ENCODE data around the gene HOMER2.

HOMER2 gene

DNA sequence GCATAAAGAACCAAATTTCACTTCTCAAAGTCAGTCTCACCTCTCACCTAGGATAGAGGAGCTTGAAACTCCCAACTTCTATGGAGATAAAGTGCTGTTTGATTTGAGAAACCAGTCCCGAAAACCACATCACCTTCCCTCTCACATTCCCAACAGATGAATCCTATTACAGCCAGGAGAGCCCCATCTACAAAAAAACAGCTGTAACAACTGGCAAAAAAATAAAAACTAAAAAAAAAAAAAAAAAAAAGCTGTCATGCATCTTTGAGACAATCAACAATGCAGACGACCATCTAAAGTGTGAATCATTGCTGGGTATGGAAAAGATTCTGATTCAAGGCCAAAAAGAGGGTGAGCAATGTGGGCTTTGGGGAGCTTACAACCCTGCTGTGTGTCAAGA, 23.8 kb downstream of the HOMER2 start:
- DNase-seq, result no peak
- no peak for ATAC-seq

DNA sequence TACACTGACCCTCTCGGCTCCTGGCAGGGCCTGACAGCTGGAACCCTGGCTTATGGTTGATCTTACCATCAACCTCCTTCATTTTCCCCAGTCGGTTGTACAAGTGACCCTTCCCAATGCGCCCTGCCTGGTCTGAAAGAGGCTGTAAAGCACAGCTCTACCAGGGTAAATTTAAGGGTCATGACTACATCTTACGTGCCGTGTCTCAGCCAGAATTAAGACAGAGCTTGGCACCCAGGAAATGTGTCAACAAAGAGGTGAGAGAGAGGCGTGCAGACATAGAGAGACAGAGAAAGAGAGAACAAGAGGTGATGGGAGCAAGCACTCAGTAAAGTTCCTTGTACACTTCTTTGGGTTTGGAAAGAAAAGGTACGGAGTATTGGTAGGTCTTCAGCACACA, 28.8 kb downstream of the HOMER2 start:
- no peak for ATAC-seq
- no peak for DNase-seq

DNA sequence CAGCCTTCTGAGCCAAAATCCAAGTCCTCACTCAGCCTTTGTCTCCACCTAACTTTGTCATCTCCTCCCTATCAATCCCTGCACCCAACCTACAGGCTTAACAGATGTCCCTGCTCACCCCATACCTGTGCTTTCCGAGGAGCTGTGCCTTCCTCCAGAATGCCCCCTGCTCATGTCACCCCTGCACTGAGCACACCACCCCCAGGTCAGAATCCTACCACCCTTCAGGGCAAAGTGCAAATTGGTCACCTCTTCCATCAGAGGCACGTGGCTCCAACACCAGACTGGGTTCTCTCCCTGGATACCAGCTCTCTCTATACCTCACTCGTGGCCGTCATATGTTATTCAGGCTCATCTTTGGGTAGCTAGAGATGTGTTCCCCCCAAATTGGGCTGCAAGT, 29.8 kb downstream of the HOMER2 start:
- DNase-seq (no peak), ATAC-seq (no peak)

DNA sequence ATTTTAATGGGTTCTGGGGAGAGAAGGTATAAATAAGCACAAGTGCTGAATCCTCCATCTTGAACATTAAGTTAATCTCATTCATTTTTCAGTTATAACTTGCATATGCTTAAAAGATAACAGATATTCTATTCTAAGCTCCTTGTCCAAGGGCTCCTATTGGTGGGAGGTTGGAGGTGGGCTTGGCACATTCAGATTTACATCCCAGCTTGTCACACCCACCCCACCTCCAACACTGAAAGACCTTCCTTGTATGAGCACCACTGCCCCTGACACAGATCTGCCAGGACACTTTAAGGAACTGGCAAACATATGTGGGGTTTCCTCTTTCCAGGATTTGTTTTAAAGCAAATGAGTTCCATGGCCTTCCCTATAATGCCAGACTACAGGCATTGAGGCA, 30.6 kb downstream of the HOMER2 start:
- no peak for DNase-seq
- no peak for ATAC-seq

DNA sequence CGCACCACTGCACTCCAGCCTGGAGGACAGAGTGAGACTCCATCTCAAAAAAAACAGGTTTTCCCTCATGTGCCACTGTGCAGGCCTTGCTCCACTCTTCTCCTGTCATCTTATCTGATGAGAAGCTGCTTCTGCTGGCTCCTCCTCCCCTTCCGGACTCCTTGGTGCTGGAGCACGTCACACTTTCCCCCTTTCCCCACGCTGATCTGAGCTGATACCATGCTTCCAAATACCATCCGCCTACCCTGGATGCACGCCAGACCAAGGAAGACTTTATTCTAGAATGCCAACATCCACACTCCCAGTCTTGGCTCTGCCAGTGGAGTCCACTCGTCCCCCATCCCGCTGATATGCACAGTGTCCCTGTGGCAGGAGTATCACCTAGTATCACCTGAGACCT, 31.3 kb downstream of the HOMER2 start:
- no peak for ATAC-seq
- no peak for DNase-seq

DNA sequence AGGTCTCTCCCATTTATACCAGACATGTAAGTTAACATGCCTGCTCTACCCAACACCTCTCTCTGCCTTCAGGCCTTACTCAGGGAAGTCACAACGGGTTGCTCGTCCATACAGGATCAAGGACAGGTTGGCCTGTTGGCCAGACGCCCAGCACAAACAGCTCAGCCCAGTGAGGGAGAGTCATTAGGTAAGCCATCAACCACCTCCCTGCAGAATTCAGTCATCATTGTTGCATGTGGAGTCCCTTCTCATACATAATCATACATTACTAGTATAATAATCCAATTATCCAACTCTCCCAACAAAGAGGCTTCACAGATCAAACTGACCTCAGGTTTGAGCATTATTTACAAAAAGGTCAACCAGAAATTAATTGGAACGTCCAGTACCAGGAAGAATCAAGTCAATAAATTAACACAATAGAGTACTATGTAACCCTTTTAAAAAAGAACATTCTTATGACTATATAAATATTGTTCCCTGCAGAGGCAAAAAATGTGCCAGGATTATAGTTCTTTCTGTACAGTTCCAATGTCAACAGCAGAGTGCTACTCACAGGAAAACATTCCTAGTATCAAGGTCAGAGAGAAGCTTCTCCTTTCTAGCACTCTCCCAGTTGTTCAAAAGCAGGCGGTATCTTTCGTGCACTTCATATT, 33.2 kb downstream of the HOMER2 start:
- ATAC-seq (no peak), DNase-seq (no peak)

DNA sequence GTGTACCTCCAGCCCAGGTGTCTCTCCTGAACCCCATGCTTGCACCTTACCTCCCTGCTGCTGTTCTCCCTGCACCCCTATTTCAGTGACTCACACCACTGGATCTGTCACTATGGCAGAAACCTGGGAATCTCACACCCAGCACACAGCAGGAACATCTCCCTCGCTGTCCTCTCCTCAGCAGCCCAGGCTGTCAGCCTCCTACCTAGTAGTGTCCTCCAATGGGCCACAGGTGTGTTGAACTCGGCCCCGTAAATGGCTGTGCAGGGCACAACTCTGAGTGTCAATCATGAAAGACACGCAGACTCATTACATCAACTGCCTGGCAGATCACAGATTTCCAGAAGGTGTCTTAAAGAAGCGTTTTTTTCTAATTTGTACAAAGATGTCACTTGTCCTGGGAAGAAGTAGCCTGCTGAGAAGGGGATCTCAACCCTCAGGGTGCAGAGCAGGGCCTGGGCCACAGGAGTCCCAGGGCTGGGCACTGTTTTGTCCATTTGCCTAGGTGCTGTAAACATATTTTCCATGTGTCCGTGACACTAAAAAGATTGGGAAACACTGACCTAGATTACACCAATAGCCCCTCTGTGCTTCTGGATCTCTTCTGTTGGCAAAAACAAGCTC, 33.8 kb downstream of the HOMER2 start:
- DNase-seq, result no peak
- ATAC-seq, result no peak

DNA sequence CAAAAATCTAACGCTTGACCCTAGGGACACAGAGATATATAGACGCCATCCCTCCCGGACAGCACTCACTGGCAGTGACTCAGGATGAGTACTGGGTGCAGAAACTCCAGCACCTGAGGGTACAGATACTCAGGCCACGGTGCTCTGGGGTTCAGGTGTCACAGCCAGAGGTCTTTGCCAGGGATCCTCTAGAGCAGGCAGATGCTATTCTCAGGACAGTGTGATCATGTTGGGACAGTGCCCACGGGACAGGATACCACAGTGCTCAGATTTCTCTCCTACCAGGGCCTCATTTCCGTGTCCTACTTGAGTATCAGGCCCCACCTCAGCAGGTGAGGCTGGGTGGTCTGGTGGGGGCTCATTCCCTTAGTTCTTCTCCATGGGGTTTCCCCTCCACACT, 34.4 kb downstream of the HOMER2 start:
- DNase-seq (no peak), ATAC-seq (no peak)

DNA sequence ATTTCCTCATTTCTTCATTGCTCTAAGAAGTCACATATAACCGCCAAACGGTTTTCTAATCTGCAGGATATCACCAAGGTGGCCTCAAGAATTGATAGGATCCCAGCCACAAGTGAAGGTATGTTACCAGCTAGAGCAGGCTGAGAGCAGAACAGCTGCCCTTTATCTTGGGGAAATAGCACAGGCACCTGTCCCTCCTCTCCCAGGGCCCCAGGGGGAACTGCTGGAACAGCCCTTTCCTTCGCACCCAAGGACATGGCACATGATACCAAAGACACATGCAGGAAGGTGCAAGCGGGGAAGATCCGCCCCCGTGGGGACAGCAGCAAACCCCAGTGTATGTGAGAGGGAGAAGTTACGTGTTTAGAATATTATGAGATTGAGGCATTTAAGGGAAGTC, 35.3 kb downstream of the HOMER2 start:
- ATAC-seq, result no peak
- no peak for DNase-seq

DNA sequence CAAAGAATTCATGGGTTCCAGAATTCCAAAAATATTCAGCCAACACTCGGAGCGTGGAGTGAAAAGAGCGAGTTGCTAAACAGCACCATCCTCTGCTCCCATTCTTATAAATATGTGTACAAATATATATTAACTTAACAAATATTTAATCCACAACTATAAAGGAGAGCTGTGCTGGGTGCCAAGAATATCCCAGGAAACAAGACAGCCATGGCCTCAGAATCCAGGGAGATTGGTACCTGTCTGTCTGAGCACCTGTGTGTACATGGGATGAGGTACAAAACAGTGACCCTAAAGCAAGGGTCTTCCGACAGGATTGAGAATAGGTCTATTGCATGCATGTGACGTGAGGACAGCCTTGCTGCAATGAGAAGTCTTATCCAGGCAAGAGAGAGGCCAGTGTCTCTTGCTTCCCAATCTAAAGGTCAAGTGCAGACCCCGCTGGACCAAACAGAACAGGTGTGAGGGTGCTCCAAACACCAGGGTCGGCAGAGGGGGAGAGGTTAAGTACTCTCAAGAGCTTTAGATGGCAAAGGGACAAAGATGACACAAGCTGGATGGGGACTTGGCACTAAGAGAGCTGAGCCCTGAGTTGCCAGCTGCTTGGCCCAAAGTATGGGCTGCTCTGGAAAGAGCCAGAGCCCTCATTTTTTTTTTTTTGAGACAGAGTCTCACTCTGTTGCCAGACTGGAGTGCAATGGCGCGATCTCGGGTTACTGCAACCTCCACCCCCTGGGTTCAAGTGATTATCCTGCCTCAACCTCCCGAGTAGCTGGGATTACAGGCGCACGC, 36.2 kb downstream of the HOMER2 start:
- DNase-seq, result no peak
- ATAC-seq, result no peak

DNA sequence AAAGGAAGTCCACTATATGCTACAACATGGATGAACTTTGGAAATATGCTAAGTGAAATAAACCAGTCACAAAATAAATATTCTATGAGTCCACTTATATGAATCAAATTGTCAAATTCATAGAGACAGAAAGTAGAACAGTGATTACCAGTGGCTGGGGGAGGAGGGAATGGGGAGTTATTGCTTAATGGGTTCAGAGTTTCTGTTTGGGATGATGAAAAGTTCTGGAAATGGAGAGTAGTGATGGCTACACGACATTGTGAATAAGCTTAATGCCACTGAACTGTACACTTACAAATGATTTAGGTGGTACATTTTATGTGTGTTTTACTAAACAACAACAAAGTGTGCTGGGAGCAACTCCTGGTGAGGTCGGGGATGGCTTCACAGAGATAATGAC, 38.1 kb downstream of the HOMER2 start:
- no peak for DNase-seq
- ATAC-seq, result no peak

DNA sequence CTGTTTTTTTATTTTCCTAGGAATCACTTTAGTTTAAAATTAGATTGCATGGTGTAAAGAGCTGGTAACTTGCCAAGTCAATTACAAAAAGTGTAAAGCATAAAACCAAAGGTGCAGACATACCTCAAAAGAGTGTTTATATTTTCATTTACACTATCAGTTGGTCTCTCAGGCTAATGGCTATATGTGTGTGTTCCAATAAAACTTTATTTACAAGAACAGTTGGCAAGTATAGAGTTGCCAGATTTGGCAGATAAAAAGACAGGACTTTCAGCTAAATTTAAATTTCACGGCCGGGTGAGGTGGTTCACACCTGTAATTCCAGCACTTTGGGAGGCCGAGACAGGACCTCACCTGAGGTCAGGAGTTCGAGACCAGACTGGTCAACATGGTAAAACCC, 41.1 kb downstream of the HOMER2 start:
- no peak for ATAC-seq
- DNase-seq, result no peak

DNA sequence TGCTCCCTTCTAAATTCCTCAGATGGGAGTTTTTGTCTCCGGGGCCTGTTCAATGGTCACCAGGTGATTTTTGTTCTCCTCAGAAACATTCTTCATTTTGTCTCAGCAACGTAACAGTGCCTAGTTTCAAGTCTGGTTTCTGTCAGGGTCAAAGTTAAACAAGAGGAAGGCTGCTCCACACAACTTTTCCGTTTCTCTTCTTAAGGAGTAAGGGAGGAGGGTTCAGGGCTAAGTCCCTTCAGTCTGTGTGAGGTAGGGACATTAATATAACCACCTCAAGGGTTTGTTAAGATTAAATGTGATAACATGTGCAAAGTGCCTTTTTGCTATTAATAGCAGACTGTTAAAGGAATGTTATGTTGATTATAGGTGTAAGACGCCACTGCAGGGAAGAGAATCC, 41.8 kb downstream of the HOMER2 start:
- no peak for ATAC-seq
- no peak for DNase-seq

DNA sequence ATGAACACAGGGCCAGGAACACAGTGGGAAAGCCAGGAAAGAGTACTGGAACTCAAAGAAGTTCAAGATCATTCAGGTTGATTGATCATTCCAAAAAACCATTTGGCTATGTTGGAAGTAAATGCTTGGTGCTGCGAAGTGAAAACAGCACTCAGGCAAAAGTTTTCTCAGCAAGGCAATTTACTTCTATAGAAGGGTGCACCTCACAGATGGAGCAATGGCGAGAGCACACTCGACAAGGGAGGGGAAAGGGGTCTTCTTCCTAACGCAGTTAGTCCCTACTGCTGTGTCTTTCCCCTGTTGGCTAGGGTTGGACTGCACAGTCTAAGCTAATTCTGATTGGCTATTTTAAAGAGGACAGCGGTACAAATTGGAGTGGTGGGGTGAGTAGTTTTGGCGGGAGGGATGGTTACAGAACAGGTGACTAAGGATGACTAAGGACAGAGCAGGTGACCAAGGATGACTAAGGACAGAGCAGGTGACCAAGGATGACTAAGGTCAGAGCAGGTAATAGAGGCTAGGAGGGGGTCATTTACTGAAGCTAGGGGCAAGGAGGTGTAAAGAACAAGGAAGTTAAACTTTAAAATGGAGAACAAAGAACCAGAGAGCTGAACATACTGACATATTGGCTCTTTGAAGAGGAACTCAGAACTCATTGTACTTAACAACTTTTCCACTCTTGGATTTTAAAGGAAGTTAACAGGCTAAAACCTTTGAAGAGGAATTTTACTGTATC, 43.3 kb downstream of the HOMER2 start:
- ATAC-seq (no peak), DNase-seq (no peak)

DNA sequence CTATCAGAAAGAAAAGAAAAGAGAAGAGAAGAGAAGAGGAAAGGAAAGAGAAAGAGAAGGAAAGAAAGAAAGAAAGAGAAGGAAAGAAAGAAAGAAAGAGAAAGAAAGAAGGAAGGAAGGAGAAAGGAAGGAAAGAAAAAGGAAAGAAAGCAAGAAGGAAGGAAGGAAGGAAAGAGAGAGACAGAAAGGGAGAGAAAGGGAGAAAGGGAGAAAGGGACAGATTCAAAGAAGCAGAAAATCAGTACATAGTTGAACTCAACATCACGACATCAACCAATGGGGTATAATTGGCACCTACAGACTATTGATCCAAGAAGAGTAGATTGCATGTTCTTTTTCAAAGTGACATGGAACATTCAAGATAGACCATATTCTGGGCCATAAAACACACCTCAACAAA, 45.2 kb downstream of the HOMER2 start:
- no peak for DNase-seq
- ATAC-seq, result no peak

DNA sequence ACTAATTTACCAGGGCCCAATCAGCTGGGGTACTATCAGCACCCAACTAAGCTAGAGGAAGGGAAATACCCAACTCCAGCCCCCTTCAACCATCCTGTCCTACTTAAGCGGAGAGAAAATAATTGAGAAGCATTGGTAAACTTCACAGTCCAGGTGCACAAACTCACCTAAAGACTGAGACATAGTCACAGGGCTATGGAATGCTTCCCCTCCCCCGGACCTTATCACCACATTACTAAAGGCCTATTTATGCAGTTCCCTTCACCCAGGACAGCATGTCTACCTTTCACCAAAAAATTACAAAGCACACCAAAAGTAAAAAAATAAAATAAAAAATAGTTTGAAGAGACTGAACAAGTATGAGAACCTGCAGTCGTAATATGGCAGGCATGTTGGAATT, 47.9 kb downstream of the HOMER2 start:
- DNase-seq, result no peak
- ATAC-seq, result no peak

DNA sequence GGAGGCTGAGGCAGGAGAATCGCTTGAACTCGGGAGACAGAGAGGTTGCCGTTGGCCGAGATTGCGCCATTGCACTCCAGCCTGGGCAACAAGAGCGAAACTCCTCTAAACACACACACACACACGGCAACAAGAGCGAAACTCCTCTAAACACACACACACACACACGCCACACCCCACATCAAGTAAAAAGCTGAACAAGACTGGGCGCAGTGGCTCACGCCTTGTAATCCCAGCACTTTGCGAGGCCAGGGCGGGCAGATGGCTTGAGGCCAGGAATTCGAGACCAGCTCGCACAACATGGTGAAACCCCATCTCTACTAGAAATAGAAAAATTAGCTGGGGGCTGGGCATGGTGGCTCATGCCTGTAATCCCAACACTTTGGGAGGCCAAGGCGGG, 49.0 kb downstream of the HOMER2 start:
- ATAC-seq (no peak), DNase-seq (no peak)

DNA sequence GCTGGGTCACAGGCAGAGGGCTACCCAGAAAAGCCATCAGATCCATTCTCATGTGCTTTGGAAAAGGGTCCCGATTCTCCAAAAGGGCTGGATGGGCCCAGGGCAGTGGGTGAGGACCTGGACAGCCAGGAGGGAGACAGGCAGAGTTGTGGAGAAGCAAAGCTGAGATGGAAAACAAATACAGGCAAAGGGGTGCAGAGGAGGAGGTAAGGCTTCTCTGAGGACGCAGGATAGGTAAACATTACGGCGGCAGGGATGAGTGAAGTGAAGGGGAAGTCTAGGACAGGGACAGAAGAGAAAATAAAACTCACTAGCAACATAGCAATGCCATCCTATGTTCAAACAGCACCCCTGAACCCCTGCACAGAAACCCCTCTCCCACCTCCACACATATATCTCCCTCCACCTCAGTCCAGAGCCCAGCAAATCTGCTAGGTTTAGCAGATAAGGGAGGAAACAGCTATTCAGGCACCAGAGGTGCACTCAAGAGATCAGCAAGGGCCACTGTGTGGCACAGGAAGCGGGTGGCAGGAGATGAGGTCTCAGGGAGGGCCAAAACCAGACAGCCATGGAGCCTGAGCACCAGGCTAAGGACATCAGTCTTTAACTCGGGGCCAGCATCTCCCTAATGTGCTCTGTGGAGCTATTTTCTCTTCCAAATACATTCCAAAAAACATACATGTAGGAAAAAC, 51.3 kb downstream of the HOMER2 start:
- no peak for DNase-seq
- no peak for ATAC-seq

DNA sequence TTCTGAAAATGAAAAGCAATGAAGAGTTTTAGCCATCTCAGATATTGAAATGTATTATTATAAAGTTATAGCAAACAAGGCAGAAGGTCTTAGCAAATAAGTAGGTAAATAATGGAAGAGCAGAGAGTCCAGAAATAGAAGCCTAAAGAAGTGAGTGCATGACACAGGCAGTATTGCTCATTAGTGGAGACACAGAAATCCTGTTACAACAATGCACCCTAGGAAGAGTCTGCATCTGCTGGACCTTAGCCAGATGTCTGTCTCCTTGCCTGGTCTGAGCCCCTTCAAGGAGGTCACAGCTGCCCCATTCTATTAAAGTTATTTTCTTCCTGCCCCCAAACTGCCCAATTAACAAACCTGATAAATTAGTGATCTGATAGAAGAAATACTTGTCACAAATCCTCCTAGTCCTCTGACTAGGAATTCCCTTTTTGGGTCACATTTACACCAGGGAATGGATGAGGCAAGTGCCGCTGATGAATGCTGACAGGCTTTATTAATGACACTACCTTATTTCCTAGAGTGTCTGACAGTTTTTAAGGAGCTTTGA, 51.9 kb downstream of the HOMER2 start:
- DNase-seq, result no peak

DNA sequence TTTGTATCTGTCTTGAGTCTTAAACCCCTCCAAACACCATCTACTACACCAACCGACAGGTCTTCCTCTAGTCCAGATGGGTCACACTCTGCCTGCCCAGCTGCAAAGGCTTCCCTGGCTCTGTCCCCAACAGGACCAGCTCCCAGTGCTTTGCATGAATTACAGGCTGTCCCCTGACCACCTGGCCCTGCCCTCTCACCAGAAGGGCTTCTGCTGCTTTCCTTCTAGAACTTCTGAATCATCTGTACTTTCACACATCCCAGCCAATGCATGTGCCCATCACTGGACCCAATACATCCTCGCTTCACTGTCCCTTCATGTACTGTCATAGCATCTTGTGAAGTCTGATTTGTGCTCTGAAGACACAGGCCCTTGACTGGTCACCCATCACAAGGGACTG, 53.6 kb downstream of the HOMER2 start:
- DNase-seq, result no peak
- ATAC-seq, result no peak

More for the DNA sequence above, 51.9 kb downstream of the HOMER2 start:
- no peak for ATAC-seq

DNA sequence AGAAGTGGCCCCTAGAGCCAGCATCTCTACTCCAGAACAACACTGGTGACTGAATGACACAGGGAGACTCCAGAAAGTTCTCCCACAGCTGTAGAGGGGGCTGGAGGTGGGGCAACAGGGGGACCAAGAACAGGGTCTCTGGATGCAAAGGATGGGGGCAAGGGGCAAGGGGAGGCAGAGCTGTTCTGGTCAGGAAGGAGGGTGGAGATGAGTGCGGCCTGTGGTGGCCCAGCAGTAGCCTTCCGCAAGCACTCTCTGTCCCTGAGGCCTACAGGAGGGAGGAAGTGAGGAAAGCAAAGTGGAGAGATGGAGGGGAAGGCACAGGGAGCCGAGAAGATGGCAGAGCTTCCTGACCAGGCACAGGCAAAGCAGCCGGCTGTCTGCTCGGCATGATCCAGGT, 56.5 kb downstream of the HOMER2 start:
- DNase-seq, result no peak
- no peak for ATAC-seq

DNA sequence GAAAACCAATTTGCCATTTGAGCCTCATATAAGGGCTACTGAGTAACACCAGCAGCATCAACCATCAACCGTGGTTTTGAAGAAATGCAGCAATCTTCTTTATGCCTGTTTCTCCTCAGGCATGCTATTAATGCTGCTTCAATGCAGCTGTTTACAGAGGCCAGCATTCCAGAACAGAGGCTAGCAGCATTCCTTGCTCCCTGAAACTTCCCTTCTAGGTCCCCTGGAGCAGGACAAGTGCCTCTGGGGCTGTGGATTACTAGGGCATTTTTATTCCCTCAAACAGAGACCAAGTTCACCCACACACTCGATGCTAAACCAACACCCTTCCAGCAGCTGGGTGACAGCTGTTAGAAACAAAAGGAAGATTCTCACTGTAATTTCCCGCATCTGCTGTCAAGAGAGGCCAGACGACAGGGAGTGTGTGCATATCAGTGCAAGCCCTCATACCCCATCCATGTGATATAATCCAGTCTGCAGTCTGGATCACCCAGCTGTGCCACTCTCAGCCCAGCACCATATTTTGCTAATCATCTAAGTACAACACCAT, 57.5 kb downstream of the HOMER2 start:
- ATAC-seq, result no peak
- DNase-seq, result no peak
